ENCODE results near the gene TIA1.

- TF ChIP-seq EZH2 (IDR thresholded peaks at IDR 0.05) (no peak), POLR2AphosphoS5 (IDR thresholded peaks at IDR 0.05; ENCODE audit: borderline replicate concordance, low read depth, low read length) (no peak)
Measured at GRCh38 chr2:70181363-70181956, 67.0 kb downstream of the TIA1 start.

Data from SK-N-MC (cell line).